Nephron progenitor cell (in vitro differentiated cells): ENCODE data around the gene RPS6KA2.

ENCODE experiments used
- DNase-seq: peaks from one replicate; pipeline ENCODE4 v3.0.0; 2021
- H3K27ac Mint-ChIP-seq: 2 replicates; pipeline ENCODE4 v1.8.0; 2021; ENCODE audit warnings: mild to moderate bottlenecking, moderate library complexity, mixed read lengths
- H3K27me3 Mint-ChIP-seq: 2 replicates; pipeline ENCODE4 v1.8.0; 2021; ENCODE audit warnings: mild to moderate bottlenecking, low read depth, mixed read lengths; ENCODE audit not compliant: poor library complexity
- H3K36me3 Mint-ChIP-seq: 2 replicates; pipeline ENCODE4 v1.8.0; 2021; ENCODE audit warnings: low read depth, mixed read lengths
- H3K4me1 Mint-ChIP-seq: 2 replicates; pipeline ENCODE4 v1.8.0; 2021; ENCODE audit warnings: mixed read lengths
- H3K4me3 Mint-ChIP-seq: 2 replicates; pipeline ENCODE4 v1.8.0; 2021; ENCODE audit warnings: mild to moderate bottlenecking, moderate library complexity, mixed read lengths
- H3K9me3 Mint-ChIP-seq: 2 replicates; pipeline ENCODE4 v1.8.0; 2021; ENCODE audit warnings: mild to moderate bottlenecking, moderate library complexity, mixed read lengths
- CTCF ChIP-seq: fragments of 200-600 bp; sonication (generic); IDR thresholded peaks from 2 replicates; pipeline ENCODE4 v1.5.0; 2021; ENCODE audit warnings: antibody characterized with exemption

RPS6KA2 gene

GRCh38 chr6:166503167-166503744 lies 123.8 kb downstream of the RPS6KA2 start:
- no peak for TF ChIP-seq CTCF
- Mint-ChIP-seq H3K4me3 (no peak overlapping the region), H3K36me3 (peaks cover 14% of the 10 kb centered on the region), H3K9me3 (no peaks in the 10 kb centered on the region), H3K4me1 (peaks cover 23% of the 10 kb centered on the region), H3K27me3 (peaks cover 13% of the 10 kb centered on the region), H3K27ac (no peak overlapping the region)
- DNase-seq: no peak

GRCh38 chr6:166502453-166502852 lies 124.6 kb downstream of the RPS6KA2 start:
- Mint-ChIP-seq H3K36me3 (peaks cover 14% of the 10 kb centered on the region), H3K9me3 (no peaks in the 10 kb centered on the region), H3K27me3 (peaks cover 13% of the 10 kb centered on the region), H3K4me3 (no peak overlapping the region), H3K27ac (no peak overlapping the region), H3K4me1 (peaks cover 15% of the 10 kb centered on the region)
- no peak for DNase-seq
- no peak for TF ChIP-seq CTCF

- H3K36me3 Mint-ChIP-seq: peaks cover 14% of the 10 kb centered on the region
- peaks cover 13% of the 10 kb centered on the region for H3K27me3 Mint-ChIP-seq
- H3K4me1 Mint-ChIP-seq: peaks cover 16% of the 10 kb centered on the region
- no peak for DNase-seq
- TF ChIP-seq CTCF: no peak
- H3K4me3 Mint-ChIP-seq: no peak overlapping the region
- H3K27ac Mint-ChIP-seq: no peak overlapping the region
- no peaks in the 10 kb centered on the region for H3K9me3 Mint-ChIP-seq
These were observed 125.8 kb downstream of the RPS6KA2 start for GRCh38 chr6:166501246-166501645.

GRCh38 chr6:166500246-166500645 lies 126.8 kb downstream of the RPS6KA2 start:
- no peak for DNase-seq
- Mint-ChIP-seq H3K4me1 (peaks cover 25% of the 10 kb centered on the region), H3K9me3 (no peaks in the 10 kb centered on the region), H3K27me3 (peaks cover 13% of the 10 kb centered on the region), H3K27ac (no peak overlapping the region), H3K36me3 (peaks cover 14% of the 10 kb centered on the region), H3K4me3 (no peak overlapping the region)
- TF ChIP-seq CTCF: no peak

GRCh38 chr6:166499350-166500163 lies 127.5 kb downstream of the RPS6KA2 start:
- peaks cover 32% of the 10 kb centered on the region for H3K4me1 Mint-ChIP-seq
- no peak for DNase-seq
- peaks cover 15% of the 10 kb centered on the region for H3K36me3 Mint-ChIP-seq
- no peak overlapping the region for H3K27ac Mint-ChIP-seq
- no peaks in the 10 kb centered on the region for H3K9me3 Mint-ChIP-seq
- no peak for TF ChIP-seq CTCF
- peaks cover 13% of the 10 kb centered on the region for H3K27me3 Mint-ChIP-seq
- no peak overlapping the region for H3K4me3 Mint-ChIP-seq
